ENCODE data around the gene COPS3. TPM values are rescaled to one million over a fixed set of nuclear protein-coding genes. Genes with fewer than 3 reads are reported as not detected.

COPS3 gene
- total RNA-seq, 4 donors from 2014 or later = 51.8 to 85.3 (median 54.8) TPM

- peaks cover 0 to 59% (median 49%) of the 10 kb centered on the region in 3 donors for H3K4me1 ChIP-seq
- peak overlapping the region; percentile 88 to 97 (median 94) for H3K27ac ChIP-seq
- H3K36me3 ChIP-seq = peaks cover 0 to 29% of the 10 kb centered on the region in 2 donors
- H3K9me3 ChIP-seq = no peaks in the 10 kb centered on the region
- TF ChIP-seq EP300 (IDR thresholded peaks at IDR 0.05) (no peak), POLR2AphosphoS5 (IDR thresholded peaks at IDR 0.05) (no peak), POLR2A (IDR thresholded peaks at IDR 0.05) (no peak), CTCF (IDR thresholded peaks at IDR 0.05) (no peak)
- 0 to 13% methylated on average over 5 to 6 of the region's 16 CpGs for WGBS, 2 donors (ENCODE audit: low coverage in 1 of 2)
- ATAC-seq = peak; percentile 38
- H3K27me3 ChIP-seq = no peaks in the 10 kb centered on the region
- peak overlapping the region in 1 of 2 donors; percentile 72 for H3K4me3 ChIP-seq
Observed at GRCh38 chr17:17206913-17207335, 74.1 kb downstream of the COPS3 start.

GRCh38 chr17:17206124-17206912 lies 74.7 kb downstream of the COPS3 start, which contains the start of gene PLD6:
Gene PLD6 (minus strand): TSS chr17:17206333. CDS start chr17:17206286, 47 bp downstream.
- 20% methylated on average over 1 of the region's 78 CpGs; no CpG with 5 or more reads in 1 of the 2 donors for WGBS, 2 donors (ENCODE audit: low coverage in 1 of 2)
- TF ChIP-seq POLR2A (IDR thresholded peaks at IDR 0.05) (no peak), EP300 (IDR thresholded peaks at IDR 0.05) (no peak), POLR2AphosphoS5 (IDR thresholded peaks at IDR 0.05) (peak; percentile 90), CTCF (IDR thresholded peaks at IDR 0.05) (peak in 1 of 4 experiments; percentile 31)
- no peaks in the 10 kb centered on the region for H3K9me3 ChIP-seq

GRCh38 chr17:17205368-17206123 lies 75.5 kb downstream of the COPS3 start:
- no CpG with 5 or more reads among the region's 70 CpGs for WGBS, 2 donors (ENCODE audit: low coverage in 1 of 2)
- Histone ChIP-seq H3K36me3 (peaks cover 0 to 16% of the 10 kb centered on the region in 2 donors), H3K27ac (peak overlapping the region; percentile 88 to 97 (median 94)), H3K4me3 (peak overlapping the region; percentile 55 to 72), H3K27me3 (no peaks in the 10 kb centered on the region), H3K9me3 (no peaks in the 10 kb centered on the region), H3K4me1 (peaks cover 4 to 73% (median 58%) of the 10 kb centered on the region in 3 donors)
- TF ChIP-seq EP300 (IDR thresholded peaks at IDR 0.05) = no peak
- no peak for TF ChIP-seq CTCF (IDR thresholded peaks at IDR 0.05)
- no peak for TF ChIP-seq POLR2AphosphoS5 (IDR thresholded peaks at IDR 0.05)
- TF ChIP-seq POLR2A (IDR thresholded peaks at IDR 0.05) = peak in 1 of 2 donors; percentile 15
- peak; percentile 31 for ATAC-seq

More at GRCh38 chr17:17206124-17206912, 74.7 kb downstream of the COPS3 start, which contains the start of gene PLD6:
- no peaks in the 10 kb centered on the region for H3K27me3 ChIP-seq
- H3K4me1 ChIP-seq = peaks cover 2 to 65% (median 55%) of the 10 kb centered on the region in 3 donors
- peak within 1 kb of the TSS; percentile 88 to 97 (median 94) for H3K27ac ChIP-seq
- H3K36me3 ChIP-seq = peaks cover 0 to 24% of the 10 kb centered on the region in 2 donors
- H3K4me3 ChIP-seq = peak within 1 kb of the TSS; percentile 55 to 72
- ATAC-seq = peak; percentile 64

- peak overlapping the region; percentile 55 to 72 for H3K4me3 ChIP-seq
- TF ChIP-seq POLR2AphosphoS5 (IDR thresholded peaks at IDR 0.05) (no peak), CTCF (IDR thresholded peaks at IDR 0.05) (no peak), POLR2A (IDR thresholded peaks at IDR 0.05) (no peak), EP300 (IDR thresholded peaks at IDR 0.05) (no peak)
- H3K4me1 ChIP-seq = peaks cover 9 to 81% (median 63%) of the 10 kb centered on the region in 3 donors
- no peaks in the 10 kb centered on the region for H3K27me3 ChIP-seq
- peak overlapping the region; percentile 88 to 97 (median 94) for H3K27ac ChIP-seq
- WGBS, 2 donors (ENCODE audit: low coverage in 1 of 2) = no CpG with 5 or more reads among the region's 14 CpGs
- H3K36me3 ChIP-seq = peaks cover 0 to 10% of the 10 kb centered on the region in 2 donors
- ATAC-seq = no peak
- no peaks in the 10 kb centered on the region for H3K9me3 ChIP-seq
Observed at GRCh38 chr17:17204635-17205231, 76.3 kb downstream of the COPS3 start.
